ENCODE data around the gene WWTR1. TPM values are rescaled to one million over a fixed set of nuclear protein-coding genes. Genes with fewer than 3 reads are reported as not detected.

WWTR1 gene
- total RNA-seq (2014; rRNA removed; shearing (Covaris generic)) = 32.8 and 34.3 TPM in 2 replicates

DNA sequence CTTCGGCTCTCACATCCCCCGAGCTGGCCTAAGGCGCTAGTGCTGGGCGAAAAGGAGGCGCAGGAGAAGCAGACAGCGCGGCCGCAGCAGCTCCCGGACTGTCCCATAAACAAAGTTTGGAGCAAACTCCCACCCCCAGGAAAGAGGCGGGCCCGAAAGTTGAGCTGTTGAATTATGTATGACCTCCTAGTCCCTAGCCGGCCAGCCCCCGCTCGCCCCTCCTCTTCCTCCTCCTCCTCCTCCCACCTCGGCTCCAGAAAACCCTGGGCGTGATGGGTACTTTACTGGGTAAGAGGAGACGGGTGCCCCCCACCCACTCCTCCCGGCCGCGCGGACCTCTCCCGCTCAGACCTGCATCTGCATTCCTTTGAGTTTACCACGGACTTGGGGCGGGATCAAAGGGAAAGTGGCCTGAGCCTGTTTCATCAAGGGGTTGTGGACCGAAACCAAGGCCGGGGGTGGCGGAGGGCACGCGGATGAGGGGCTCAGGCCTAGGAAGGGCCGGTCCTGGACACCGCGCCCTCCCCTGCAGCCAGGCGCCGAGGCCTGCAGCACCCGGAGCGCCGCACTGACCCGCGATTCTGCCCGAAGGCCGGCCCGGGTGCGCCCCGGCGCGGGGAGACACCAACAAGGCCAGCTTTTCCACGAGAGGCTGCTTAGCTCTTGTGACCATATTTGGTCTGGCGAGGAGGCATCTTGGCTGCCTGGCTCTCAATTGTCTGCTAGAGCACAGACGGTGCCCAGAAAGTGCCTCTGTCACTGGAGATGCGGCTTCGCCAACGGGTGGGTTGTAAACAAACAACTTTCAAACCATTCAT, at the start of gene WWTR1:
Gene WWTR1, minus strand, starts transcription at position 100 of the 818 bp plus-strand sequence. CDS start 719 bp downstream, outside the sequence.
- peak; percentile 98 for DNase-seq (ENCODE audit: low read depth)

DNA sequence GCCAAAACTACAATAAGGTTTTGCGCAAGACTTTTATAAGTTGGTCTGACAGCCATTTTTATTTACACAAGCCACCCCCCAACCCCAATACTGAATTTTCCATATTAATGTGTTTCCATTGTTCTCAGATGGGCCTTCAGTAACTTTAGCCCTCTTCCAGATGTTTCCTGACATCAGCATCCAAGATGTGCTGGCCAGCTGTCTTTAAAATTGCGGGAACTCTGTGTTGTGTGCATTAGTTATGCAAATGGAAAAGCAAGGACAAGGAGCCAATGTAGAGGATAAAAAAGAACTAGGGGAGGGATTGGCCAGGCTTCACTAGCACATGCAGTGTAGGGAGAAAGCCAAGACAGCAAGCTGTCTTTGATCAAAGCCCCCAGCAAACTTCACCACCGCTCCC, 49.1 kb upstream of the WWTR1 start:
- no peak for DNase-seq (ENCODE audit: low read depth)

DNA sequence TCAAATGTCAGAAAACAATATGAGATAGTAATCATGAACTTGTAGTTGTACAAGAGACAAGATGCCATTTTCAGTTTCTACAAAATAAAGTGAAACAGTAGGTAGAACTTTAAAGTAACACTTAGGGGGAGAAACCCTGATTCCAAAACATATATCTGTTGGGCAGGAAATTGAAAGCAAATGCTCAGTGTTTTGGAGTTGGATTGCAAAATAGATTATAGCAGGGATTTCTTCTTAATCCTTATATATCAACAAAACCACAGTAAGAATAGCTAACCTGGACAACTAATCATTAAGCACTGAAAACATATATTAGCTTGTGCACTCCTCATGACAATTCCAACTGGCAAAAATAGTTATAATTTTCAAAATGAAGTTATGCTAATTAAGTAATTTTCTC, 47.6 kb upstream of the WWTR1 start:
- DNase-seq (ENCODE audit: low read depth) = no peak

DNA sequence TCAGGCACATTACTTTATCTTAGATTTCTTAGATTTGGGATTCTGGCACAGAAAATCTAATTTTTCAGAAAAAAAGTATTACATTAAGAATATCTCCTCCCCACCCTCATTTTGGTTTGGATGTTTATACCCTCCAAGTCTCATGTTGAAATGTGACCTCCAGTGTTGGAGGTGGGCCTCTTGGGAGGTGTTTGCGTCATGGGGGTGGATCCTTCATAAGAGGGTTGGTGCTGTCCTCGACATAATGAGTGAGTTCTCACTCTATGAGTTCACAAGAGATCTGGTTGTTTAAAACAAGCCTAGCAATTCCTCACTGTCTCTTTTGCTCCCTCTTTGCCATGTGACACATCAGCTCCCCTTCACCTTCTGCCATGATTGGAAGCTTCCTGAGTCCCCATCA, 45.6 kb upstream of the WWTR1 start:
- DNase-seq (ENCODE audit: low read depth) = no peak

DNA sequence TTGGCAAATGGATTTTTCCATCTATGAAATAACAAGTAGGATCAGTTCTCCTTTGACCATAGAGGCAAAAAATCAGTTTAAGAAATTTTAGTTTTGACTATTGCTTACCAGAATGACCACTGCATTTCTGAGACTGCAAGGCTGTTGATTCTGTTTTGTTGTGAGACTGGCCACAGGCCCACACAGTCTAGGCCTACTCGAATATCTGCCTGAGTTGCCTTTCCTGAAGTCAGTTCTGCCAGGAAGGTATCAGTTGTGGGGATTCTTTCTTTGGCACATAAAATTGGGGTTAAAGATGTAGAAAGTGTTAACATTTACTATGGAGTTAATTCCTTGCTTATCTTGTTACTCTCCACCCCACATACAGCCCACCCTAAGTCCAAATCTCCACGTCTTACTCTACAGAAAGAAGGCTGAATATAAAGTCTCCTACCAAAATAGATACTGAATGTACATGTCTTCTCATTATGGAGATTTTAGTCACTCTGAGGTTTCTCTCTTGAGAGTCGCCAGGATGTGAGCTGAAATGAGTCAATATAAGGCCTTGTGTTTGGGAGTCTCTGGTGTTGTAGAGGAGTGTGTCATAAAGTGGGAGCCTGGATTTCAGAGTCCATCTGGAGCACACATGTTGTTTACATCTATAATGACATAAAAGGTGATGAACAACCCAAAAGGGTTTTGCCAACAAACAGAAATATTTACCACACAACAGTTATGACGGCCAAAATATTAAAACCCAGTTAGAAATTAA, 45.0 kb upstream of the WWTR1 start:
- DNase-seq (ENCODE audit: low read depth) = peak; percentile 76

DNA sequence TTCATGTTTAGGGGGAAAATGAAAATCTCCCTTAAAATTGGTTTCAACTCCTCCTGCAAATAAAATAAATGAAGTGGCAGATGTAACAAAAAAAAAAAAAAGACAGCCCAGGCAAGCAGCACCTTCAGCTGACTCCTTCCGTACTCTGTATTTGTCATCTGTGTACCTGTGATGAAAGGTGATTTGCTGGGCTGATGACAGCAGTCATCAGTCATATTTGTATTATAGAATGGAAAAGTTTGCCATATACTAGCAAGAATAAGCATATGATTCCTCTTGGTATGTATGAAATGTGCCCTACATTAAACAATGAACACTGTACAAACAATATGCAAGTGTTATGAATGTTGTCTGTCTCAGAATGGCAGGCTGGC, 44.1 kb upstream of the WWTR1 start:
- DNase-seq (ENCODE audit: low read depth) = no peak

DNA sequence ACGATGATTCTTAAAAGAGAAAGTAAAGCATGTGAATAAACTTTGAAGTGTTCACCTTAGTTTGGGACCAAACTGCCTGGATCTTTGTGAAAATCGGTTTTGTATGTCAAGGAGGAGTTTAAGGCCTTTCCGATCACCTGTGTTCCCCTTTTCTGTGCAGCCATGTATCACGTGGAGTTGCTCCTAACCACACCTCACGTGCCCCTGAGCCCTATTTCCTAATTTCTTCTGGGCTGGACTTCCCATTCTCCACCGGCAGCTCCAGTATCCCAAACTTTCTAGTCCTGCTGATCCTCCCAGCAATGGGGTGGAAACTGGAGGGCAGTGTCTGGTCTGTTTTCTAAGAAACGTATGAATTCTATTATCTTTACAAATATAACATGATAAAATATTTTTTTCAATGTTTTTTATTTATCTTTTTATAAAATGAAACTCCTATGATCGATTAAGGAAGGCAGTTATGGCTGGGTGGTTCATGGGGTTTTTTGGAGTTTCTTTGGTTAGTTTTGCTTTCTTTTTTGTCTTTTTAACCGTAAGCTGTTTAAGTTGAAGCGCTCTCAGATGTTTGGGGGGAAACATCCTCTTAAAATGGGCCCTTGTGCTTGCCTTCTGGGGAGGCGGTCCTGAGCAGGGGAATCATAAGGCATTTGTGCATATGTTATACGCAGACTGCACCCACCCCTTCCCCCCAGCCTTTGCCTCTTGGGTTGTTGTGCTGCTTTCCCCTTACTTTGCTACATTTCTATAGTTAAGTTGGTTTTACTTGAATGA, 43.6 kb upstream of the WWTR1 start:
- DNase-seq (ENCODE audit: low read depth) = no peak

DNA sequence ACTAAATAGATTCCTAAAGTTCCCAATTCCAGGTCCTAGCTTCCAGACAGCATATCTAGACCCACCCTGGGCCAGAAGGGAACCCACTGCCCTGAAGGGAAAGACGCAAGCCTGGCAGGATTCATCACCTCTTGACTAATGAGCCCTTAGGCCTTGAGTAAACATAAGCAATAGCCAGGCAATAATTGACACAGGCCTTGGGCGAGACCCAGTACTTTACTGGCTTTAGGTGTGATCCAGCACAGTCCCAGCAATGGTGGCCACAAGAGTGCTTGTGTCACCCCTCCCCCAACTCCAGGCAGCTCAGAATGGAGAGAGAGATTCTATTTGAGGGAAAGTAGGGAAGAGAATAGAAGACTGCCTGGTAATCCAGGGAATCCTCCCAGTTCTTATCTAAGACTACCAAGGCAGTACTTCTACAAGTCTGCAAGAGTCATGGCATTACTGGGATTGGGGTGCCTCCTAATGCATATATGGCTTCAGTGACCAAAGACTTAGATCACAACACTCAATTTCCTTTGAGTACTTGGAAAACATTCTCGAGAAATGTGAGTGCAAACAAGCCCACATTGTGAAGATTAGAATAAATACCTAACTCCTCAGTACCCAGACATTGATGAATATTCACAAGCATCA, 30.4 kb upstream of the WWTR1 start:
- DNase-seq (ENCODE audit: low read depth) = no peak

DNA sequence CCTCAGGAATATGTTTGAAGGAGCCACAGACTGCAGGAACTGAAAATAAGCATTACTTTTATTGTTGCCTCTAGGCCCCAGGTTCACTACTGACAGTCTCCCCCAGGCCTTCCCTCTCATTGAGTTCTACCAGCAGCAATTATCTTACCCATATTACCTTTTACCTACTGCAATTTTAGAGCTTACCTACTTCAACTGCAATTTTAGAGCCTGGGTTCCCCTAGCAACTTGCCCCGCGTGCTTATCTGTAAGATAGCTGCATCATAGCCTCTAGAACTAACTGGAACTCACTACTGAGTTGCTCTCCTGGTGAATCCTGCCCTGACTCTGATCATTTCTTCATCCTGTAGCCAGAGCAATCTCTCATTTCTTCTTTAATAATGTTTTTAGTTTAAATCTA, 29.2 kb upstream of the WWTR1 start:
- DNase-seq (ENCODE audit: low read depth) = no peak

DNA sequence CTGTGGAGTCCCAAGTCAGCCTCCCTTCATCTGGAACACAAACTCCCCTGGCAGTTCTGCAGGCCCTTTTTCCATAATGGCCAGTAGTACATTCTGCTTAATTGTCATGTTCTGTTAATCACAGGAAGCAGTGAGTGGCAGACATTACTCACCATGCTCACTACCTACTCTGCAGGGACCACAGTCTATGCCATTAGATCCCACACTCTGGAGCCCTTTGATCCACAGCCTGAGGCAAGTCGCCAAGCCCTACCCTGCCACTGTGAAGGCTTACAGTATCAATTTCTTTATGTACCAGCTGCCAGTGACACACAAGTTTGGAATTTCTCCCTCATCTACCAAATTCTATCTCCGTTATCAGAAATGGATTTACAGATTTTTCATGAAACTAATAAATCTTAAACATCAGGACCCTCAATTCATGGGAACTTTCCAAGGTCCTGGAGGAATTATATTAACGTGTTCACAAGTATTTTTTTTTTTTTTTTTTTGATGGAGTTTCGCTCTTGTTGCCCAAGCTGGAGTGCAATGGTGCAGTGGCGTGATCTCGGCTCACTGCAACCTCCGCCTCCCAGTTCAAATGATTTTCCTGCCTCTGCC, 20.6 kb upstream of the WWTR1 start:
- DNase-seq (ENCODE audit: low read depth) = peak; percentile 93

DNA sequence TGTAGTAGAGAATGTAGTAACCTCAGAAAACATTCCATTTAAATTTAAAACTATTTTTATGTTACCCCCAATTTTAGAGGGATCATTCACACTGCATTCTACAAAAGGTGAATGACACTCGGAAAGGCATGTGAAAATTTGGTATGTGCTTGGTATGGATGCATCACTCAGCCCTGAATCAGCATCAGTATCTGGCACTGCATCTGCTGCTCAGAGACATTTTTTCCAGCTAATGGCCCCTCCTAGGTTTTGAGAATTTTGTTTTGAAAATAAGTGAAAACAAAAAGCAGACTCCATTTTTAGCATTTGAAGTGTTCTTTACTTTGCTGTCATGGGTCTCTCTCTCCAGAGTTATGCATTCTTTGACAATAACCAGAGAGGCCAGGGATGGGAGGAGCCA, 15.6 kb upstream of the WWTR1 start:
- peak; percentile 28 for DNase-seq (ENCODE audit: low read depth)

DNA sequence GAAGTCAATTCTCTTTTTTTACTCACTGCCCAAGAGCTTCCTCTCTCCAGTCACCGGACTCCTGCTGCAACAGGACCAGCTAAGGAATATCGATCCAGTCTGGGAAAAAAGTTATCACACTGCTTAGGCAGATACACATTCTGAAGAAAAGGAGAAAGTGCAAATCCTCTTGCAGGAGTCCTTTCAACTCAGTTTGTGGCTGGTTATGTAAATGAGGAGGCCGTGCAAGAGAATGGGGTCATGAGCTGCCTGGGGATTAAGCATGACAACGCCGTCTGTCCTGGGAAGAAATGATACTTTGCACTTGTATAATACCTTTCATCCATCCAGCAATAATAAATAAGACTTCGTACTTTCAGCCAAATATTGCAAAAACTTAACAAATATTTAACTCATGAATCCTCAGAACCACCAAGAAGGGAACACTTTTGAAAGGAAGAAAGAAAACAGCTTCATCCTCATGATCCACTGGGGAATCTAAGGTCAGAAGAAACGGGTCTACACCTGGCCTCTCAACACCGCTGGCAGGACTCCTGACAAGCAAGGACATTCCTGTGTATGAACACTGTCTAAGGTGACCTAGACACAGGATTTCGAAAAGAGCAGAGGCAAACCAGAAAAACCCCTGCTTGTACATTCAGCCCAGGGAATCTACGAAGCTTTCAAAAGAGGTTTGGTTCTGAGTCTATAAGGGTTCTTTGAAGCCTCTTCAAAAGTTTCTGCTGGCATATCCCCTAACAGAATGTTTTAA, 13.1 kb upstream of the WWTR1 start:
- no peak for DNase-seq (ENCODE audit: low read depth)

DNA sequence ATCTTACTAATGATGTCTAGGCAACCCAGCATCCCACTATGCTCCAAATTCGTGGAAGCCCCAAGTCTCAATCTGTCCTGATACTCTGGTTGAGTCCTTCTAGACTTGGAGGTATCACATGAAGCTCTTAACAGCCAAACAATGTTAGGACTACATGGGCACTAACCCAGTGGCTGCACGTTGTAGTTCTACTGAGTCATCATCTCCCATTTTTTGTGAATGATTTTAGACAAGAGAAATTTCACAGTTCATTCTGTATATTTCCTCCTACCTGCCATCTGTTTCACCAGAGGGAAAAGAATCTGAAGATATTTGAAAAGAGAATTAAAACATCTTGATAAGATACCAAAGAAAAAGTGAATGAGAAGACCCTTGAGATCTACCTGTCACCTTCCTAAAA, 9.8 kb upstream of the WWTR1 start:
- DNase-seq (ENCODE audit: low read depth) = no peak

DNA sequence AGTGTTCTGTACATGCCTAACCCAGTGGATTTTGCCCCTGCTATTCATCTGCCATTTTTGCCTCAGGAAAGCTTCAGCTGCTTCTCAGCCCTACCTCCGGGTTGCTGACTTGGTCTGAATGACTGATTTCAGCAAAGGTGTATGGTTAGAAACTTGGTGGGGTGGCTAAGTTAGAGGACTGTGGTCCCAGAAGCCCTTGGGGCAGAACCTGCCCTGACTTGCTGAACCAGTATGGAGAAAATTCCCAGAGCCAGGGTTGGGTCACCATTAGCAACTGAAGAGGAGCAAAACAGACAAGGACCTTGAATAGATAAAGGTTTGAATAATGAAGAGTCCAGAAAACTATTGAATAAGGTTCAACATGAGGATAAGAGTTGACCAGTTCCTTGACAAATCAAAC, 6.1 kb upstream of the WWTR1 start:
- DNase-seq (ENCODE audit: low read depth) = no peak

DNA sequence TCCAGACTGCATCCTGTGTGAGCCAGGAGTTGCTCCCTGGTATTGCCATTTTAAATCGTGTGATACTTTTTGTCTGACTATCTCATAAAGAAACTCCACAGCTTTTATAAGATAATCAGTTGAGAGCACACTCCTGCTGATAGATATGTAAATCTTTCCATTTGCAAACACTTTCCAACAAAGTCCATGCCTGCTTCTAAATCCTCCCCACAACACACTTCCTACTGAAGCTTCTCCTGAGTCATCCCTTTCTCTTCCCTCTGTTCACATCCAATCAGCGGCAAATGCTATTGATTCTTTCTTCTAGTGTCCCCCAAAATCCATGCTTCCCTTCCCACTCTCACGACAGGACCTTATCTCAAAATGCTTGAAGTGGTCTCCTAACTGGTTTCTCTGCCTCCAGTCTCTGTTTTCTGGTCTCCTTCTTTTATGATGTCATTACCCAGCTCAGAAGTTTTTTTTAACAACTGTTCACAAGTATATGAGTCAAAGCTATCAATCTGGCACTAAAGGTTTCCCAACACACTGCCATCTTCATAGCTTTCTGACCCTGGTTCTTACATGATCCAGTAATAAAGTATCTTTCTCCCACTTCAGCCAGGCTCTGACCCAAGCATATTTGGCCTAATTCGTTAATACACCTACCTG, 4.5 kb upstream of the WWTR1 start:
- DNase-seq (ENCODE audit: low read depth) = no peak

DNA sequence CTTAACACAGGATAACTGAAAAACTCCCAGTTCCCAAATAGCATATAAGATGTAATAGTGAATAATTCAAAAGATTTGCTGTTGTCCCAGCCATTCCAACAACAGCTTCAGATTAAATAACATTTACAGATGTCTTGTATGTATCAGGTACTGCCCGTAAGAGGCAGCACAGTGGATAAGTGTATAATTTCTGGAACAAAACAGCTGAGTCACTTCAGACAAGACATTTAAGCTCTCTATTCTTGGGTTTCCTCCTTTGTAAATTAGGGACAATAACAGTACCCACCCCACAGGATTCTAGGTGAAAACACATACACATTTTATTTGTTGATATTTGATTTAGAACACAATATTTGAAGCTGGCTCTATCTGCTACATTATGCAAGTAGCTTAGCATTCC, 2.6 kb upstream of the WWTR1 start:
- DNase-seq (ENCODE audit: low read depth) = no peak

DNA sequence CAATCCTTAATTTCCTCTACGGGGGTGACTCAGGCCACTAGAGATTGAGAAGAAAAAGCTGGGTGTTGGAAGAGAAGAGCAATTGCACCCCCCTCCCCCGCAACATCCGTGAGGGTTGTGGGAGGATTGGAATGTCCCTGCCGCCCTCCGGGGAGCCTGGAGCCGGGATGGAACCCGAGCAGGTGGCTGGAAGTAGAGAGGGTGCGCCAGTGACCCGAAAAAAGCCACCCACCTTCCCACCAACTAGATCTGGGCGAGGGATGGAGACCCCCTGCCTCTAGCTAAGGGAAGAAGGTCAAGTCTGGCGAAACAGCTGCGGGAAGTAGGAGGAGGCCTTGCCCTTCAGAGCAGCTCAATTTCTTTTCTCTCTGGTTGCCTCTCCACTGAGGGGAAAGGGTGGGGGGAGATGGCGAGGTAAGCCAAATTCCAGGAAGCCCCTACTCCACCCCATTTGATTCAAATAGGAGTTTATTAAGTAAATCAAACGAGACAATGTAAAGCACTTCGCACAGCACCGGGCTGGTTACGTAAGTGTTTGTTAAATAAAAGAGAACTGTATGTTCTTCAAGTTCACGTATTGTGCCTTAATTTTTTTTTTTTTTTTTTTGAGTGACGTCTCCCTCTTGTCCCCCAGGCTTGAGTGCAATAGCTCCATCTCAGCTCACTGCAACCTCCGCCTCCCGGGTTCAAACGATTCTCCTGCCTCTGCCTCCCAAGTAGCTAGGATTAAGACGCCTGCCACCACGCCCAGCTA, 1.1 kb upstream of the WWTR1 start:
- DNase-seq (ENCODE audit: low read depth) = peak; percentile 87

DNA sequence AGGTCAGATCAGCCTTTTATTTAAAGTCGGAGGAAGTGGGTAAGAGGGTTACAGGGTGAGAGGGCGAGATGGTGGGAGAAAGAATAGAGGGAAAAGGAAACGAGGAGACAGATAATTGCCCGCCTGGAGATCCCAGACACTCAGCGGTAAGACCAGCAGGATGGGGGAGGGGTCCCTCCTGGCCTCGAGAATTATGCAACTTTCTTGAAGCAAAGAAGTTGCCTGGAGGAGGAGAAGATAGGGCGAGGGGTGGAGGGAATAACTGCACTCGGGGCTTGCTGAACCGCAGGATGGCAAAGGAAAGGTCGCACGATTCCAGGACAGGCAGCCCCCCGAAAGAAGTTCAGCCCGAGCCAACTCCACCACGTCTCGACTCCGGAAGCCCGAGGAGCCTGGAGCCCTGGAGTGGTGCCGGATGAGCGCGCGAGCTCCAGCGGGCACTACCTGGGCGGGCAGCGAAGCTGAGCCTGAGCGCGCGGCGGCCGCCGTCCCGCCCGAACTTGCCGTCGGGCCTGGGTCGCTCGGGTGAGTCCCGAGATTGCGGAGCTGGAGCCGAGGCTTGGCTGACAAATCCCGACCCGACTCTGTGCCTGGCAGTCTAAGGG, 402 bp downstream of the WWTR1 start:
- peak; percentile 62 for DNase-seq (ENCODE audit: low read depth)

Data from Daoy (cell line).